K562 (cell line): ENCODE measurements around the gene LCN15. TPM values are rescaled to one million over a fixed set of nuclear protein-coding genes. Genes with fewer than 3 reads are reported as not detected.

Experiments
- CXXC5 ChIP-seq: fragments of 250-450 bp; sonication (Bioruptor Pico); IDR thresholded peaks from 2 replicates; pipeline ENCODE4 v1.8.0; 2022; ENCODE audit warnings: inconsistent platforms, mild to moderate bottlenecking, moderate library complexity
- ETV1 ChIP-seq: fragments of 450-650 bp; conservative IDR thresholded peaks from 2 replicates; pipeline ENCODE4 v1.6.1; 2016; ENCODE audit warnings: missing genetic modification characterization, control low read depth, low read depth, missing compliant biosample characterization
- HMG20B ChIP-seq: fragments of 250-450 bp; sonication (Bioruptor Pico); IDR thresholded peaks from 2 replicates; pipeline ENCODE4 v1.5.0; 2021; ENCODE audit warnings: mild to moderate bottlenecking
- PHTF2 ChIP-seq: fragments of 250-450 bp; sonication (Bioruptor Pico); IDR thresholded peaks from 2 replicates; pipeline ENCODE4 v1.5.0; 2021; ENCODE audit warnings: mild to moderate bottlenecking
- PRDM10 ChIP-seq: fragments of 450-650 bp; IDR thresholded peaks from 2 replicates; pipeline ENCODE4 v1.6.1; 2018; ENCODE audit not compliant: partially characterized antibody
- USF1 ChIP-seq: sonication (generic); formaldehyde crosslinking; IDR thresholded peaks from 2 replicates; pipeline ENCODE4 v1.9.0; 2022; ENCODE audit warnings: mild to moderate bottlenecking, missing genetic modification reagents
- ZBTB40 ChIP-seq, 2 experiments: fragments of 450-650 bp in 1 of 2; sonication (generic) in 1 of 2; formaldehyde crosslinking in 1 of 2; IDR thresholded peaks; 2 replicates each; pipeline versions ENCODE4 v1.7.1 to v1.9.0; 2016 to 2022; ENCODE audit warnings: inconsistent platforms in 1 of 2, mild to moderate bottlenecking in 1 of 2, missing genetic modification reagents in 1 of 2
- ZKSCAN3 ChIP-seq: fragments of 250-450 bp; sonication (Bioruptor Pico); IDR thresholded peaks from 2 replicates; pipeline ENCODE4 v1.4.0; 2020
- polyA plus RNA-seq, 8 experiments: library from polyadenylated mRNA; depleted of rRNA in 4 of 8; stranded (reverse) in 5 of 8; unstranded in 3 of 8; fragments of >200 nt; fragmentation: Nextera tagmentation in 2 of 8; fragmentation: Illumina TruSeq in 1 of 8; extraction: Ambion mirVana in 2 of 8; extraction: Trizol in 1 of 8; gene quantifications; 2 replicates each; pipeline versions ENCODE4 v1.2.1 to v1.2.3, GENCODE V29; 2011 to 2014; ENCODE audit warnings: inconsistent platforms in 1 of 8, missing spikeins in 1 of 8
- total RNA-seq, 7 experiments: library from RNA; depleted of rRNA in 6 of 7; stranded (reverse); fragments of >200 nt in 6 of 7; fragmentation: Illumina TruSeq in 2 of 7; extraction: Trizol in 2 of 7; gene quantifications; 2 replicates each; pipeline versions ENCODE4 v1.2.1 to v1.2.3, GENCODE V29; 2011 to 2021; ENCODE audit warnings: low replicate concordance in 1 of 7

The LCN15 gene
- total and polyA plus RNA-seq, 9 of the 15 experiments (the other 6 are each of a cell fraction or from before 2014, with no cell fraction given), result 0.66 TPM; not detected in 8

GRCh38 chr9:136793086-136793946, 29.0 kb upstream of the LCN15 start (continued):
- TF ChIP-seq ZBTB40 (IDR thresholded peaks at IDR 0.05) (no peak), ZBTB40 (CRISPR knock-in tag; IDR thresholded peaks at IDR 0.05) (no peak), PRDM10 (no peak), PHTF2 (CRISPR knock-in tag) (no peak), USF1 (CRISPR knock-in tag) (peak; percentile 28; the same call in 1 of the 2 replicates), CXXC5 (CRISPR knock-in tag) (0 out of 2 replicates have a peak, but pooled peaks have one; percentile 11), ZKSCAN3 (CRISPR knock-in tag) (0 out of 2 replicates have a peak, but pooled peaks have one; percentile 48), HMG20B (no peak), ETV1 (tag) (no peak)
